DMS53 treated with DMSO at 0.1 percent for 48 hours (cell line): ENCODE data around the gene PPP4R1.
"Not testable (repeated sequence)": the region's sequence is repeated elsewhere in the genome, so short reads cannot be mapped to it uniquely, and the experiment has no call there.

Experiments used
- DNase-seq: peaks from one replicate; lab custom pipeline; 2025; ENCODE audit not compliant: unreplicated experiment; lab: John Stamatoyannopoulos, UW

The PPP4R1 gene

GRCh38 chr18:9629709-9630108 lies 15.3 kb upstream of the PPP4R1 start:
- no peak for DNase-seq

- DNase-seq, result no peak
Measured at GRCh38 chr18:9628984-9629383, 14.6 kb upstream of the PPP4R1 start.

GRCh38 chr18:9627642-9628041 lies 13.3 kb upstream of the PPP4R1 start:
- DNase-seq, result no peak

- no peak for DNase-seq
Measured at GRCh38 chr18:9619990-9620389, 5.6 kb upstream of the PPP4R1 start.

GRCh38 chr18:9619545-9619944 lies 5.2 kb upstream of the PPP4R1 start:
- DNase-seq, result no peak

GRCh38 chr18:9619056-9619455 lies 4.7 kb upstream of the PPP4R1 start:
- DNase-seq, result no peak

- no peak for DNase-seq
Measured at GRCh38 chr18:9617006-9617542, 2.7 kb upstream of the PPP4R1 start.

- DNase-seq, result no peak
Measured at GRCh38 chr18:9616049-9616448, 1.7 kb upstream of the PPP4R1 start.

GRCh38 chr18:9615280-9615797 lies 980 bp upstream of the PPP4R1 start:
- DNase-seq, result no peak

- peak; percentile 47 for DNase-seq
Measured at GRCh38 chr18:9613550-9614400, 584 bp downstream of the PPP4R1 start.

- no peak for DNase-seq
Measured at GRCh38 chr18:9612977-9613376, 1.4 kb downstream of the PPP4R1 start.

- DNase-seq, result peak; percentile 91
Measured at GRCh38 chr18:9612215-9612830, 2.0 kb downstream of the PPP4R1 start.

- no peak for DNase-seq
Measured at GRCh38 chr18:9609190-9609589, 5.2 kb downstream of the PPP4R1 start.

GRCh38 chr18:9608728-9609127 lies 5.6 kb downstream of the PPP4R1 start:
- DNase-seq, result no peak

GRCh38 chr18:9608298-9608697 lies 6.1 kb downstream of the PPP4R1 start:
- no peak for DNase-seq

- not testable (repeated sequence) for DNase-seq
Measured at GRCh38 chr18:9607111-9607510, 7.2 kb downstream of the PPP4R1 start.

GRCh38 chr18:9606039-9606438 lies 8.3 kb downstream of the PPP4R1 start:
- no peak for DNase-seq

- DNase-seq, result no peak
Measured at GRCh38 chr18:9604348-9604747, 10.0 kb downstream of the PPP4R1 start.

GRCh38 chr18:9599328-9599727 lies 15.0 kb downstream of the PPP4R1 start:
- no peak for DNase-seq

- no peak for DNase-seq
Measured at GRCh38 chr18:9597609-9598008, 16.8 kb downstream of the PPP4R1 start.

GRCh38 chr18:9596843-9597526 lies 17.4 kb downstream of the PPP4R1 start:
- no peak for DNase-seq
